ENCODE data around the gene CLTCL1. TPM values are rescaled to one million over a fixed set of nuclear protein-coding genes. Genes with fewer than 3 reads are reported as not detected.
A peak's percentile ranks its signal among the peaks of the same experiment; 100 is the strongest.
"Not testable (repeated sequence)": the region's sequence is repeated elsewhere in the genome, so short reads cannot be mapped to it uniquely, and the experiment has no call there.

The CLTCL1 gene
- polyA plus RNA-seq, 5 donors = 7.4 to 10.2 (median 9.0) TPM

GRCh38 chr22:19218541-19219233 lies 72.8 kb downstream of the CLTCL1 start:
- DNase-seq = no peak

- DNase-seq = no peak
These were observed 74.9 kb downstream of the CLTCL1 start for GRCh38 chr22:19216579-19216978.

GRCh38 chr22:19215360-19215759 lies 76.2 kb downstream of the CLTCL1 start:
- no peak for DNase-seq

- DNase-seq = peak; percentile 82 to 89
These were observed 77.4 kb downstream of the CLTCL1 start for GRCh38 chr22:19214078-19214473.

- peak in 1 of 2 donors; percentile 10 for DNase-seq
These were observed 78.0 kb downstream of the CLTCL1 start for GRCh38 chr22:19213442-19214077.

- DNase-seq = no peak
These were observed 78.5 kb downstream of the CLTCL1 start for GRCh38 chr22:19213001-19213400.

- no peak for DNase-seq
These were observed 79.1 kb downstream of the CLTCL1 start for GRCh38 chr22:19212302-19212870.

- no peak for DNase-seq
These were observed 81.3 kb downstream of the CLTCL1 start for GRCh38 chr22:19210188-19210587.

GRCh38 chr22:19208287-19208847 lies 83.2 kb downstream of the CLTCL1 start:
- DNase-seq = no peak

GRCh38 chr22:19207884-19208283 lies 83.6 kb downstream of the CLTCL1 start:
- DNase-seq = no peak

- DNase-seq = no peak
These were observed 84.1 kb downstream of the CLTCL1 start for GRCh38 chr22:19207401-19207808.

GRCh38 chr22:19206287-19206686 lies 85.2 kb downstream of the CLTCL1 start:
- no peak for DNase-seq

GRCh38 chr22:19204640-19205039 lies 86.9 kb downstream of the CLTCL1 start:
- DNase-seq = no peak

GRCh38 chr22:19203834-19204233 lies 87.7 kb downstream of the CLTCL1 start:
- DNase-seq = no peak

GRCh38 chr22:19202799-19203186 lies 88.7 kb downstream of the CLTCL1 start:
- DNase-seq = not testable (repeated sequence)

- DNase-seq = no peak
These were observed 89.4 kb downstream of the CLTCL1 start for GRCh38 chr22:19201869-19202798.

- DNase-seq = no peak
These were observed 90.2 kb downstream of the CLTCL1 start for GRCh38 chr22:19201130-19201868.

- DNase-seq = no peak
These were observed 92.0 kb downstream of the CLTCL1 start for GRCh38 chr22:19199479-19199878.

- DNase-seq = no peak
These were observed 93.3 kb downstream of the CLTCL1 start for GRCh38 chr22:19197997-19198865.
